AG04449 (cell line): ENCODE results near the gene PGM1.
A peak's percentile ranks its signal among the peaks of the same experiment; 100 is the strongest.

Experiments used
- CTCF ChIA-PET: fragments of 350-600 bp; formaldehyde crosslinking; extraction: SDS; loops from one replicate; lab custom pipeline; 2021; ENCODE audit warnings: antibody characterized with exemption; lab: Yijun Ruan, JAX
- POLR2A ChIA-PET: fragments of 400-600, 350-600 bp; formaldehyde crosslinking; extraction: SDS; loops from one replicate; lab custom pipeline; 2020; ENCODE audit warnings: antibody characterized with exemption, inconsistent platforms; lab: Yijun Ruan, JAX
- DNase-seq: peaks from one replicate; pipeline ENCODE4 v3.0.0-alpha.2; 2010; ENCODE audit warnings: low read depth, low spot score
- H3K4me3 ChIP-seq: 2 replicates; pipeline ENCODE4 v1.5.1; 2011; ENCODE audit warnings: low read depth, mild to moderate bottlenecking, control low read depth, low read length
- TF ChIP-seq, protein P1 (sequence below): IDR thresholded peaks from one replicate; pipeline ENCODE4 v1.5.1; 2011; ENCODE audit warnings: mild to moderate bottlenecking, moderate library complexity, low read length, control low read depth, inconsistent platforms; ENCODE audit not compliant: insufficient read depth; ENCODE audit errors: missing control alignments

Gene PGM1

DNA sequence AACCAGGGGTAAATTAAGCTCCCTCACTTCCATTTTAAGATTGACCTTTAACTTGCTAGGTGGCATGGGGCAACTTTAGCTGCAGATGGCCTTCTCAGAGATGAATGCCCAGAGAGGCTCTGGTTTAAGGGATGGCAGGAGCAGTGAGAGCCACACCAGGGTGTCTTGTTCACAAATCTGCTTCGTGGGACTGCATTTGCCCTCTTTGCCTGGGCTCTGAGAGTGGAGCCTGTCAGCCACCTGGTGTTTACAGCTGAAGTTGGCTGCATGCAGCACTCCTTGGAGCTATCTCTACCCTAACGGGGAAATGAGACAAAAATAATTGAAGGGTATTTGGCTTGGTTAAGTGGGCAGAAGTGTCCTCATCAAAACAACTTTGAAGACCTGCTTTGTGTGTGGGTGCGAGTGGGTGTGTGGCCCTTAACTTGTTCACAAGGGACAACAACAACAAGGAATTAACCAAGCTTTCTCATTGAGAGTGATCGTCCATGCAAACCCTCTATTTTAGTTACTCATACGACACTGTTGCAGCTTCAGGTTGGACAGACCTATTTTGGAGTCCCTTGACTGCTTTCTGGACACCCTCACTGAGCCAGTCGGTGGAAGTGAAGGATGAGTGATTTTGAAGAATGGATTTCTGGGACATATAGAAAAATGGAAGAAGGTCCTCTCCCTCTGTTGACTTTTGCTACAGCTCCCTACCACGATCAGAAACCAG lies 29.8 kb downstream of the PGM1 start:
- POLR2A ChIA-PET: no interaction called here
- no peak for DNase-seq
- CTCF ChIA-PET: interaction anchor here (0.6 to 9.3 kb wide), 9 partner anchors 10 to 1205 kb away, joined by 3 to 275 read pairs (median 4); no protein-coding TSS in a partner anchor
- TF ChIP-seq, protein P1, sequence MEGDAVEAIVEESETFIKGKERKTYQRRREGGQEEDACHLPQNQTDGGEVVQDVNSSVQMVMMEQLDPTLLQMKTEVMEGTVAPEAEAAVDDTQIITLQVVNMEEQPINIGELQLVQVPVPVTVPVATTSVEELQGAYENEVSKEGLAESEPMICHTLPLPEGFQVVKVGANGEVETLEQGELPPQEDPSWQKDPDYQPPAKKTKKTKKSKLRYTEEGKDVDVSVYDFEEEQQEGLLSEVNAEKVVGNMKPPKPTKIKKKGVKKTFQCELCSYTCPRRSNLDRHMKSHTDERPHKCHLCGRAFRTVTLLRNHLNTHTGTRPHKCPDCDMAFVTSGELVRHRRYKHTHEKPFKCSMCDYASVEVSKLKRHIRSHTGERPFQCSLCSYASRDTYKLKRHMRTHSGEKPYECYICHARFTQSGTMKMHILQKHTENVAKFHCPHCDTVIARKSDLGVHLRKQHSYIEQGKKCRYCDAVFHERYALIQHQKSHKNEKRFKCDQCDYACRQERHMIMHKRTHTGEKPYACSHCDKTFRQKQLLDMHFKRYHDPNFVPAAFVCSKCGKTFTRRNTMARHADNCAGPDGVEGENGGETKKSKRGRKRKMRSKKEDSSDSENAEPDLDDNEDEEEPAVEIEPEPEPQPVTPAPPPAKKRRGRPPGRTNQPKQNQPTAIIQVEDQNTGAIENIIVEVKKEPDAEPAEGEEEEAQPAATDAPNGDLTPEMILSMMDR: no peak
- H3K4me3 ChIP-seq: no peak overlapping the region

GRCh38 chr1:63623952-63624351 lies 30.7 kb downstream of the PGM1 start:
- CTCF ChIA-PET: interaction anchor here (1.6 to 9.3 kb wide), 6 partner anchors 9 to 620 kb away, joined by 4 to 275 read pairs (median 14); no protein-coding TSS in a partner anchor
- H3K4me3 ChIP-seq: no peak overlapping the region
- TF ChIP-seq, protein P1: no peak
- POLR2A ChIA-PET: no interaction called here
- DNase-seq: no peak

DNA sequence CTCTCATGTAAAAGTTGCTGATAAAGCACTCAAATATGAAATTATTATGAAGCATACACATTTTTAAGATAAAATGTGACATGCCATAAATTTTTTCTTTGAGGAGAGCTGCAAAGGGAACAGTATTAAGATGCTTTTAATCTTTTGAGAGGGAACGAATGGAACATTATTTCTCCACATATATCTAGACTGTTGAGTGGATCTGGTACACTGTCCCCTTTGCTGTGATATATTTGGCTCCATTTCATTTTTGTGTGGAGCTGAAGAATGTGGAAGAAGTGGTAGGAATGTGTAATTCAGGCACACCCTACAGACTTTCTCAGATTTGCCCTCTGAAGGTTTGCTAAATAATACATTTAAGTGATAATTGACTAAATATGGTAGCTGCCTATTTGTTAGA lies 31.7 kb downstream of the PGM1 start:
- TF ChIP-seq, protein P1: peak; percentile 15
- CTCF ChIA-PET: interaction anchor here (0.7 to 3.5 kb wide), 24 partner anchors 8 to 621 kb away, joined by 3 to 16 read pairs (median 5); partner anchors contain the start of gene PGM1
- H3K4me3 ChIP-seq: no peak overlapping the region
- POLR2A ChIA-PET: interaction anchor here (0.9 kb wide), 1 partner anchor 149 kb away, joined by 3 read pairs; the partner anchor contains the start of gene ROR1
- DNase-seq: no peak

GRCh38 chr1:63626222-63626621 lies 33.0 kb downstream of the PGM1 start:
- H3K4me3 ChIP-seq: no peak overlapping the region
- POLR2A ChIA-PET: no interaction called here
- no peak for DNase-seq
- CTCF ChIA-PET: interaction anchor here (1.1 to 3.5 kb wide), 3 partner anchors 7 to 511 kb away, joined by 3 to 16 read pairs (median 15); no protein-coding TSS in a partner anchor
- TF ChIP-seq, protein P1: no peak

DNA sequence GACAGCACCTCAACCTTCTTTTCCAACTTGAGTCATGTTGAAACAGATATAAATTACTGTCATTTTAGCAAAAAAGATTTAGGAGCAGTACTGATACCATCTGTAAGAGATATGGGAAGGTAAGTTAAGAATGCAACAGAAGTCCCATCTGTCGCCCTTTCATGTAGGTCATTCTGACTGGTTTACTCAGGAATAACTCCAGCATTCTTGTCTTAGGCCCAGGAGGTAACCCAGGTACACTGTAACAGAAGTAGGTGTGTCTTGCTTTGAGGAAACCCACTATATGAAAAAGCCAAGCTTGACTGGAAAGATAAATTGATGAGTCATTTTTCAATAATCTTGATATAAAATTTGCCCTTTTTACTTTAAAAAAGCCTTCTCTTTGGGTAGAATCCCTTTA lies 35.4 kb downstream of the PGM1 start:
- CTCF ChIA-PET: interaction anchor here (0.7 to 1.4 kb wide), 5 partner anchors 9 to 618 kb away, joined by 3 to 4 read pairs (median 3); no protein-coding TSS in a partner anchor
- H3K4me3 ChIP-seq: no peak overlapping the region
- POLR2A ChIA-PET: no interaction called here

DNA sequence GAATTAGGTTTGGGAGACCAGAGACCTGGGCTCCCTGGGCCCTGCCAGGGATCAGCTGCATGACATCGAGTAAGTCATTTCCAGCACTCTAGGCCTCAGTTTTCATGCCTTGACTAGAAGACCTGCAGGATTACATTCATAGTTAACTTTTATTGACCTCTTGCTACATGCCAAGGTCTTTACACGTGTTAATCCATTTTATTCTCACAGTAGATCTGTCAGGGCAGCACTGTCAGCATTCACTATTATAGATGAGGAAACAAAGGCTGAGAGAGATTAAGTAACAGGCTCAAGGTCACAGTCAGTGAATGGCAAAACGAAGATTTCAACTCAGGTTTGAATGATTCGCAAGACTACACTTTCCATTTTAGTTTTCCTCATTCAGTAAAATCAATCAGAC lies 37.0 kb downstream of the PGM1 start:
- H3K4me3 ChIP-seq: no peak overlapping the region
- TF ChIP-seq, protein P1: no peak
- no peak for DNase-seq
- POLR2A ChIA-PET: no interaction called here
- CTCF ChIA-PET: interaction anchor here (1.4 to 2.5 kb wide), 3 partner anchors 10 to 507 kb away, joined by 4 to 13 read pairs (median 7); no protein-coding TSS in a partner anchor

More for the DNA sequence above, 35.4 kb downstream of the PGM1 start:
- DNase-seq: no peak
- TF ChIP-seq, protein P1: no peak
